HepG2 (cell line): ENCODE data around the gene CTSZ. TPM values are rescaled to one million over a fixed set of nuclear protein-coding genes. Genes with fewer than 3 reads are reported as not detected.

Source experiments
- CBX2 ChIP-seq, 2 experiments: fragments of 200-600 bp in 1 of 2; sonication (generic); formaldehyde crosslinking in 1 of 2; IDR thresholded peaks; 2 replicates each; pipeline versions ENCODE4 v1.7.0 to v1.8.1; 2018 to 2022; ENCODE audit warnings: low read depth in 2 of 2, low read length in 1 of 2, mild to moderate bottlenecking in 1 of 2, missing genetic modification reagents in 1 of 2
- CCDC6 ChIP-seq: sonication (generic); formaldehyde crosslinking; IDR thresholded peaks from 2 replicates; pipeline ENCODE4 v1.8.1; 2022; ENCODE audit warnings: mild to moderate bottlenecking, missing genetic modification reagents, moderate library complexity
- FOXK1 ChIP-seq: sonication (generic); formaldehyde crosslinking; IDR thresholded peaks from 2 replicates; pipeline ENCODE4 v1.4.0; 2020; ENCODE audit warnings: low read depth, missing genetic modification reagents, borderline replicate concordance
- NFIC ChIP-seq: IDR thresholded peaks from 2 replicates; pipeline ENCODE4 v1.6.1; 2012; ENCODE audit warnings: mild to moderate bottlenecking, low read length, inconsistent platforms
- SAP130 ChIP-seq: IDR thresholded peaks from 2 replicates; pipeline ENCODE4 v1.6.1; 2016; ENCODE audit warnings: low read depth
- TBL1XR1 ChIP-seq: fragments of 150-350 bp; IDR thresholded peaks from 2 replicates; pipeline ENCODE4 v1.6.1; 2014; ENCODE audit warnings: borderline replicate concordance, low read length; ENCODE audit not compliant: partially characterized antibody
- polyA plus RNA-seq, 8 experiments: library from polyadenylated mRNA; depleted of rRNA in 3 of 8; stranded (reverse) in 7 of 8; unstranded in 1 of 8; fragments of >200 nt; fragmentation: Illumina TruSeq in 4 of 8; extraction: Trizol in 4 of 8; gene quantifications; 2 replicates each; pipeline versions ENCODE4 v1.2.1 to v1.2.3, GENCODE V29; 2011 to 2016; ENCODE audit warnings: low read depth in 4 of 8, missing spikeins in 1 of 8, mixed read lengths in 1 of 8; ENCODE audit not compliant: insufficient read depth in 1 of 8
- total RNA-seq, 5 experiments: library from RNA; depleted of rRNA; stranded (reverse); fragments of >200 nt; fragmentation: Illumina TruSeq; extraction: Trizol; gene quantifications; 2 replicates each; pipeline ENCODE4 v1.2.3, GENCODE V29; 2016; ENCODE audit warnings: low read depth in 1 of 5
- TF ChIP-seq, protein P1 (sequence below): sonication (generic); formaldehyde crosslinking; IDR thresholded peaks from one replicate; pipeline ENCODE4 v1.5.1; 2020; ENCODE audit warnings: mild to moderate bottlenecking, missing genetic modification reagents; ENCODE audit errors: not compliant biosample characterization
- TF ChIP-seq, protein P2 (sequence below): IDR thresholded peaks from 2 replicates; pipeline ENCODE4 v1.6.1; 2018; ENCODE audit warnings: missing genetic modification reagents, mild to moderate bottlenecking, missing compliant biosample characterization
- TF ChIP-seq, protein P3 (sequence below): sonication (generic); formaldehyde crosslinking; IDR thresholded peaks from 2 replicates; pipeline ENCODE4 v1.5.1; 2020; ENCODE audit warnings: mild to moderate bottlenecking, moderate library complexity, missing genetic modification reagents
- TF ChIP-seq, protein P4 (sequence below): sonication (generic); formaldehyde crosslinking; IDR thresholded peaks from 2 replicates; pipeline ENCODE4 v1.4.0; 2020; ENCODE audit warnings: missing genetic modification reagents
- TF ChIP-seq, protein P5 (sequence below): sonication (generic); formaldehyde crosslinking; IDR thresholded peaks from 2 replicates; pipeline ENCODE4 v1.5.0; 2020; ENCODE audit warnings: mild to moderate bottlenecking, missing genetic modification reagents, borderline replicate concordance

The CTSZ gene
- total and polyA plus RNA-seq, 2 of the 13 experiments (the other 11 are each of a cell fraction or from before 2014, with no cell fraction given): 0.33 TPM; not detected in 1

DNA sequence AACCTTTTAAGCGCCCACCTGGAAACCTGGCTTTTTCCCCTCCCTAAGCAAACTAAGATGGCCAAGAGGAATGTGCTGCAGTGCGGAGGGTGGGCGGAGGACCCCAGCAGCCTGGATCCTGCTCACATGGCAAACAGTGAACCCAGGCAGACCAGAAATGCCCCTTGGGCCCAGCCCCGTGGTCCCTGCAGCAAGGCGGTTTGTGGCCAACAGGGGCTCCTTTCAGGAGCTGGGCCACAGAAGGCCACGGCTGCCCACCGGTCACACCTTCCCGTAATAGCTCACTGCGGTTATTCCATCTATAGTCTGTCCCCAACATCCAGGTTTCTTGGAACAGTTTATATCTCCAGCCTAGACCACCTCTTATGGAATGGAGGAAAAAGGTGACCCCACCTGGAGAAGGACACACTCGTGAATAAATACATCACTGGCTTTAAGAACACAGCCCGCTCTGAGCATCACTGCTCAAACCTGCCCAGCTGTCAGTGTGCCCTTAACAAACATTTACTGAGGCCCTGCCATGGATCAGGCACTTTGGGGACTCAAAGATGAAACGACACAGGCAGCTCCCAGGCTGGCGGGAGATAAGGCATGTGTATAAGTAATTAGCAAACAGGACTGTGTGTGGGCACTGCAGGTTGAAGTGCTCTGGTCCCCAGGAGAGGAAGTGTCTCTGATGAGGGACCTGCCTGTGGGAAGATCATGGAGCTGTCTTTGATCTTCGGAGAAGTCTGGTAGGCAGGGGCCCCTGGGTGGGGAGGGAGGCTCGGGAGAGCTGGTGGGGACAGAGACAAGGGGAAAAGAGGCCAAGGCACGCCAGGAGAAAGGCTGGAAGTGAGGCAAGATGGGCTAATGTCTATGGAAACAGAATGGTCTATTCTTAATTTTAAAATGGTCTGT, 9.0 kb upstream of the CTSZ start (continued):
- TF ChIP-seq, protein P1, sequence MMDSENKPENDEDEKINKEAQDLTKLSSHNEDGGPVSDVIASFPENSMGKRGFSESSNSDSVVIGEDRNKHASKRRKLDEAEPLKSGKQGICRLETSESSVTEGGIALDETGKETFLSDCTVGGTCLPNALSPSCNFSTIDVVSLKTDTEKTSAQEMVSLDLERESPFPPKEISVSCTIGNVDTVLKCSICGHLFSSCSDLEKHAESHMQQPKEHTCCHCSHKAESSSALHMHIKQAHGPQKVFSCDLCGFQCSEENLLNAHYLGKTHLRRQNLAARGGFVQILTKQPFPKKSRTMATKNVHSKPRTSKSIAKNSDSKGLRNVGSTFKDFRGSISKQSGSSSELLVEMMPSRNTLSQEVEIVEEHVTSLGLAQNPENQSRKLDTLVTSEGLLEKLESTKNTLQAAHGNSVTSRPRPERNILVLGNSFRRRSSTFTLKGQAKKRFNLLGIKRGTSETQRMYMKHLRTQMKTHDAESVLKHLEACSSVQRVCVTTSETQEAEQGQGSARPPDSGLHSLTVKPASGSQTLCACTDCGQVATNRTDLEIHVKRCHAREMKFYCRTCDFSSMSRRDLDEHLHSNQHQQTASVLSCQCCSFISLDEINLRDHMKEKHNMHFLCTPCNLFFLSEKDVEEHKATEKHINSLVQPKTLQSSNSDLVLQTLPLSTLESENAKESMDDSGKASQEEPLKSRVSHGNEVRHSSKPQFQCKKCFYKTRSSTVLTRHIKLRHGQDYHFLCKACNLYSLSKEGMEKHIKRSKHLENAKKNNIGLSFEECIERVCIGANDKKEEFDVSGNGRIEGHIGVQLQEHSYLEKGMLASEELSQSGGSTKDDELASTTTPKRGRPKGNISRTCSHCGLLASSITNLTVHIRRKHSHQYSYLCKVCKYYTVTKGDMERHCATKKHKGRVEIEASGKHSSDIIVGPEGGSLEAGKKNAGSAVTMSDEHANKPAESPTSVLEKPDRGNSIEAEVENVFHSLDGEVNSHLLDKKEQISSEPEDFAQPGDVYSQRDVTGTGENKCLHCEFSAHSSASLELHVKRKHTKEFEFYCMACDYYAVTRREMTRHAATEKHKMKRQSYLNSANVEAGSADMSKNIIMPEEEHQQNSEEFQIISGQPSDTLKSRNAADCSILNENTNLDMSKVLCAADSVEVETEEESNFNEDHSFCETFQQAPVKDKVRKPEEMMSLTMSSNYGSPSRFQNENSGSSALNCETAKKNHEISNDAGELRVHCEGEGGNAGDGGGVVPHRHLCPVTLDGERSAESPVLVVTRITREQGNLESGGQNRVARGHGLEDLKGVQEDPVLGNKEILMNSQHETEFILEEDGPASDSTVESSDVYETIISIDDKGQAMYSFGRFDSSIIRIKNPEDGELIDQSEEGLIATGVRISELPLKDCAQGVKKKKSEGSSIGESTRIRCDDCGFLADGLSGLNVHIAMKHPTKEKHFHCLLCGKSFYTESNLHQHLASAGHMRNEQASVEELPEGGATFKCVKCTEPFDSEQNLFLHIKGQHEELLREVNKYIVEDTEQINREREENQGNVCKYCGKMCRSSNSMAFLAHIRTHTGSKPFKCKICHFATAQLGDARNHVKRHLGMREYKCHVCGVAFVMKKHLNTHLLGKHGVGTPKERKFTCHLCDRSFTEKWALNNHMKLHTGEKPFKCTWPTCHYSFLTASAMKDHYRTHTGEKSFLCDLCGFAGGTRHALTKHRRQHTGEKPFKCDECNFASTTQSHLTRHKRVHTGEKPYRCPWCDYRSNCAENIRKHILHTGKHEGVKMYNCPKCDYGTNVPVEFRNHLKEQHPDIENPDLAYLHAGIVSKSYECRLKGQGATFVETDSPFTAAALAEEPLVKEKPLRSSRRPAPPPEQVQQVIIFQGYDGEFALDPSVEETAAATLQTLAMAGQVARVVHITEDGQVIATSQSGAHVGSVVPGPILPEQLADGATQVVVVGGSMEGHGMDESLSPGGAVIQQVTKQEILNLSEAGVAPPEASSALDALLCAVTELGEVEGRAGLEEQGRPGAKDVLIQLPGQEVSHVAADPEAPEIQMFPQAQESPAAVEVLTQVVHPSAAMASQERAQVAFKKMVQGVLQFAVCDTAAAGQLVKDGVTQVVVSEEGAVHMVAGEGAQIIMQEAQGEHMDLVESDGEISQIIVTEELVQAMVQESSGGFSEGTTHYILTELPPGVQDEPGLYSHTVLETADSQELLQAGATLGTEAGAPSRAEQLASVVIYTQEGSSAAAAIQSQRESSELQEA (CRISPR knock-in tag): no peak
- TF ChIP-seq FOXK1 (CRISPR knock-in tag) (peak; percentile 52; the same call in 1 of the 2 replicates), TBL1XR1 (no peak), NFIC (peak; percentile 83; the same call in 1 of the 2 replicates), CBX2 (IDR thresholded peaks at IDR 0.05; ENCODE audit: low read depth, low read length) (no peak), CBX2 (CRISPR knock-in tag; IDR thresholded peaks at IDR 0.05; ENCODE audit: low read depth) (no peak), SAP130 (CRISPR knock-in tag) (peak; percentile 85), CCDC6 (CRISPR knock-in tag) (peak; percentile 71; the same call in 1 of the 2 replicates)
- TF ChIP-seq, protein P2, sequence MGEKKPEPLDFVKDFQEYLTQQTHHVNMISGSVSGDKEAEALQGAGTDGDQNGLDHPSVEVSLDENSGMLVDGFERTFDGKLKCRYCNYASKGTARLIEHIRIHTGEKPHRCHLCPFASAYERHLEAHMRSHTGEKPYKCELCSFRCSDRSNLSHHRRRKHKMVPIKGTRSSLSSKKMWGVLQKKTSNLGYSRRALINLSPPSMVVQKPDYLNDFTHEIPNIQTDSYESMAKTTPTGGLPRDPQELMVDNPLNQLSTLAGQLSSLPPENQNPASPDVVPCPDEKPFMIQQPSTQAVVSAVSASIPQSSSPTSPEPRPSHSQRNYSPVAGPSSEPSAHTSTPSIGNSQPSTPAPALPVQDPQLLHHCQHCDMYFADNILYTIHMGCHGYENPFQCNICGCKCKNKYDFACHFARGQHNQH (CRISPR knock-in tag): peak; percentile 95
- TF ChIP-seq, protein P3, sequence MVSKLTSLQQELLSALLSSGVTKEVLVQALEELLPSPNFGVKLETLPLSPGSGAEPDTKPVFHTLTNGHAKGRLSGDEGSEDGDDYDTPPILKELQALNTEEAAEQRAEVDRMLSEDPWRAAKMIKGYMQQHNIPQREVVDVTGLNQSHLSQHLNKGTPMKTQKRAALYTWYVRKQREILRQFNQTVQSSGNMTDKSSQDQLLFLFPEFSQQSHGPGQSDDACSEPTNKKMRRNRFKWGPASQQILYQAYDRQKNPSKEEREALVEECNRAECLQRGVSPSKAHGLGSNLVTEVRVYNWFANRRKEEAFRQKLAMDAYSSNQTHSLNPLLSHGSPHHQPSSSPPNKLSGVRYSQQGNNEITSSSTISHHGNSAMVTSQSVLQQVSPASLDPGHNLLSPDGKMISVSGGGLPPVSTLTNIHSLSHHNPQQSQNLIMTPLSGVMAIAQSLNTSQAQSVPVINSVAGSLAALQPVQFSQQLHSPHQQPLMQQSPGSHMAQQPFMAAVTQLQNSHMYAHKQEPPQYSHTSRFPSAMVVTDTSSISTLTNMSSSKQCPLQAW (CRISPR knock-in tag): peak; percentile 90
- TF ChIP-seq, protein P4, sequence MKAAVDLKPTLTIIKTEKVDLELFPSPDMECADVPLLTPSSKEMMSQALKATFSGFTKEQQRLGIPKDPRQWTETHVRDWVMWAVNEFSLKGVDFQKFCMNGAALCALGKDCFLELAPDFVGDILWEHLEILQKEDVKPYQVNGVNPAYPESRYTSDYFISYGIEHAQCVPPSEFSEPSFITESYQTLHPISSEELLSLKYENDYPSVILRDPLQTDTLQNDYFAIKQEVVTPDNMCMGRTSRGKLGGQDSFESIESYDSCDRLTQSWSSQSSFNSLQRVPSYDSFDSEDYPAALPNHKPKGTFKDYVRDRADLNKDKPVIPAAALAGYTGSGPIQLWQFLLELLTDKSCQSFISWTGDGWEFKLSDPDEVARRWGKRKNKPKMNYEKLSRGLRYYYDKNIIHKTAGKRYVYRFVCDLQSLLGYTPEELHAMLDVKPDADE (CRISPR knock-in tag): no peak
- TF ChIP-seq, protein P5, sequence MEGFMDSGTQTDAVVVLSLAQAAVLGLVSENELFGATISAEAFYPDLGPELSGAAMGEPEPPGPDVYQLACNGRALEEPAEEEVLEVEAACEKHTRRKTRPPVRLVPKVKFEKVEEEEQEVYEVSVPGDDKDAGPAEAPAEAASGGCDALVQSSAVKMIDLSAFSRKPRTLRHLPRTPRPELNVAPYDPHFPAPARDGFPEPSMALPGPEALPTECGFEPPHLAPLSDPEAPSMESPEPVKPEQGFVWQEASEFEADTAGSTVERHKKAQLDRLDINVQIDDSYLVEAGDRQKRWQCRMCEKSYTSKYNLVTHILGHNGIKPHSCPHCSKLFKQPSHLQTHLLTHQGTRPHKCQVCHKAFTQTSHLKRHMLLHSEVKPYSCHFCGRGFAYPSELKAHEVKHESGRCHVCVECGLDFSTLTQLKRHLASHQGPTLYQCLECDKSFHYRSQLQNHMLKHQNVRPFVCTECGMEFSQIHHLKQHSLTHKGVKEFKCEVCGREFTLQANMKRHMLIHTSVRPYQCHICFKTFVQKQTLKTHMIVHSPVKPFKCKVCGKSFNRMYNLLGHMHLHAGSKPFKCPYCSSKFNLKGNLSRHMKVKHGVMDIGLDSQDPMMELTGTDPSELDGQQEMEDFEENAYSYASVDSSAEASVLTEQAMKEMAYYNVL (CRISPR knock-in tag): peak; percentile 74; the same call in 1 of the 2 replicates
